K562 (cell line): ENCODE measurements around the gene NR0B2. TPM values are rescaled to one million over a fixed set of nuclear protein-coding genes. Genes with fewer than 3 reads are reported as not detected.

Experiments used
- KAT8 ChIP-seq: fragments of 450-650 bp; IDR thresholded peaks from 2 replicates; pipeline ENCODE4 v1.6.1; 2016; ENCODE audit warnings: low read depth, mild to moderate bottlenecking
- TAL1 ChIP-seq: fragments of 450-650 bp; IDR thresholded peaks from 2 replicates; pipeline ENCODE4 v1.6.1; 2016; ENCODE audit warnings: mild to moderate bottlenecking
- THRAP3 ChIP-seq: fragments of 450-650 bp; IDR thresholded peaks from 2 replicates; pipeline ENCODE4 v1.6.1; 2016; ENCODE audit warnings: mild to moderate bottlenecking, inconsistent platforms, borderline replicate concordance
- XRCC5 ChIP-seq: fragments of 200-400 bp; formaldehyde crosslinking; IDR thresholded peaks from 2 replicates; pipeline ENCODE4 v1.6.1; 2017; ENCODE audit warnings: low read depth, mild to moderate bottlenecking, low read length
- ZKSCAN1 ChIP-seq: fragments of 150-350 bp; IDR thresholded peaks from 2 replicates; pipeline ENCODE4 v1.6.1; 2016; ENCODE audit warnings: low read depth, low read length
- polyA plus RNA-seq, 8 experiments: library from polyadenylated mRNA; depleted of rRNA in 4 of 8; stranded (reverse) in 5 of 8; unstranded in 3 of 8; fragments of >200 nt; fragmentation: Nextera tagmentation in 2 of 8; fragmentation: Illumina TruSeq in 1 of 8; extraction: Ambion mirVana in 2 of 8; extraction: Trizol in 1 of 8; gene quantifications; 2 replicates each; pipeline versions ENCODE4 v1.2.1 to v1.2.3, GENCODE V29; 2011 to 2014; ENCODE audit warnings: inconsistent platforms in 1 of 8, missing spikeins in 1 of 8
- total RNA-seq, 7 experiments: library from RNA; depleted of rRNA in 6 of 7; stranded (reverse); fragments of >200 nt in 6 of 7; fragmentation: Illumina TruSeq in 2 of 7; extraction: Trizol in 2 of 7; gene quantifications; 2 replicates each; pipeline versions ENCODE4 v1.2.1 to v1.2.3, GENCODE V29; 2011 to 2021; ENCODE audit warnings: low replicate concordance in 1 of 7
- TF ChIP-seq, protein P1 (sequence below): fragments of 250-450 bp; sonication (Bioruptor Pico); IDR thresholded peaks from 2 replicates; pipeline ENCODE4 v1.4.0; 2020; ENCODE audit warnings: mild to moderate bottlenecking, moderate library complexity
- TF ChIP-seq, protein P2 (sequence below): sonication (generic); formaldehyde crosslinking; IDR thresholded peaks from 2 replicates; pipeline ENCODE4 v1.8.0; 2022; ENCODE audit warnings: missing genetic modification reagents, mild to moderate bottlenecking, borderline replicate concordance

NR0B2 gene
- total and polyA plus RNA-seq, 9 of the 15 experiments (the other 6 are each of a cell fraction or from before 2014, with no cell fraction given) = not detected

DNA sequence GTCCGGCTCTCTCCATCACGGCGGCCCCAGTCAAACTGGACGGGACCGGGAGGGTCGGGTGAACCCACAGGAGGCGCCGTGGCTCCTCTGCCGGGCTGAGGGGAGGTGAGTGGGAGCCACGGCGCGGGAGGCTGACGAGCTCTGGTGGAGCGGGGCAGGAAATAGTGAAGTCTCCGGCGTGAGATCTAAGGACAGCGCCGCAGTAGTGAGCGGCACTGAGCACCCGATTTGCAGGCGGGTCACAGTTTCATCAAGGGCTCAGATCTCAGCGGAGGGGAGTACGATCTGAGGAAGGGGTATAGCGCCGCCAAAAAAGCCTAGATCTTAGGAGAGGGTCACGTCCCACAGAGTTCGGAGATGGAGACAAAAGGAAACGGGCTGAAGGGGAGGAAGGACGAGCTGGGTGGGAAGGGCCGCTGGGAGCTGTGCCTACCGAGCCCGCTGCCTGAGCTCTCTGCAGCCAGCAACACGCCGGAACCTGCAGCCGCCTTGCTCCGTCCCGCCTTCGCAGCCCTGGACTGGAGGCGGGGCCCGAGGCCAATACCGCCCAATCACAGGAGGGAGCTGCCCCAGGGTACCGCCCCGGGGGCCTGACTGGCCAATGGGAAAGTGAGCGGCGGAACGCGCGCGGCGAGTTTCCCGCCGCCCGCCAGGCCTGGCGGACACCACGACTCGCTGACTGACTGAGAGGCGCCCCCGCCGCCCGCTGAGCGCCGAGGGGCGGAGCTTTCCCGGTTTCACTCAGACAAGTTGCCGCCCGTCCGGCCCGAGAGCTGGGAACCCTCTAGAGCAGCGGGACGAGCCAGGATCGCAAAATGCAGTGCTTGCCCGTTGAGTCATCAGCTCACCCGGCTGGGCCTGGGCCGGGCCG, 48.9 kb downstream of the NR0B2 start (continued):
- TF ChIP-seq, protein P1, sequence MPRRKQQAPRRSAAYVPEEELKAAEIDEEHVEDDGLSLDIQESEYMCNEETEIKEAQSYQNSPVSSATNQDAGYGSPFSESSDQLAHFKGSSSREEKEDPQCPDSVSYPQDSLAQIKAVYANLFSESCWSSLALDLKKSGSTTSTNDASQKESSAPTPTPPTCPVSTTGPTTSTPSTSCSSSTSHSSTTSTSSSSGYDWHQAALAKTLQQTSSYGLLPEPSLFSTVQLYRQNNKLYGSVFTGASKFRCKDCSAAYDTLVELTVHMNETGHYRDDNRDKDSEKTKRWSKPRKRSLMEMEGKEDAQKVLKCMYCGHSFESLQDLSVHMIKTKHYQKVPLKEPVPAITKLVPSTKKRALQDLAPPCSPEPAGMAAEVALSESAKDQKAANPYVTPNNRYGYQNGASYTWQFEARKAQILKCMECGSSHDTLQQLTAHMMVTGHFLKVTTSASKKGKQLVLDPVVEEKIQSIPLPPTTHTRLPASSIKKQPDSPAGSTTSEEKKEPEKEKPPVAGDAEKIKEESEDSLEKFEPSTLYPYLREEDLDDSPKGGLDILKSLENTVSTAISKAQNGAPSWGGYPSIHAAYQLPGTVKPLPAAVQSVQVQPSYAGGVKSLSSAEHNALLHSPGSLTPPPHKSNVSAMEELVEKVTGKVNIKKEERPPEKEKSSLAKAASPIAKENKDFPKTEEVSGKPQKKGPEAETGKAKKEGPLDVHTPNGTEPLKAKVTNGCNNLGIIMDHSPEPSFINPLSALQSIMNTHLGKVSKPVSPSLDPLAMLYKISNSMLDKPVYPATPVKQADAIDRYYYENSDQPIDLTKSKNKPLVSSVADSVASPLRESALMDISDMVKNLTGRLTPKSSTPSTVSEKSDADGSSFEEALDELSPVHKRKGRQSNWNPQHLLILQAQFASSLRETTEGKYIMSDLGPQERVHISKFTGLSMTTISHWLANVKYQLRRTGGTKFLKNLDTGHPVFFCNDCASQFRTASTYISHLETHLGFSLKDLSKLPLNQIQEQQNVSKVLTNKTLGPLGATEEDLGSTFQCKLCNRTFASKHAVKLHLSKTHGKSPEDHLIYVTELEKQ (CRISPR knock-in tag) = no peak
- TF ChIP-seq, protein P2, sequence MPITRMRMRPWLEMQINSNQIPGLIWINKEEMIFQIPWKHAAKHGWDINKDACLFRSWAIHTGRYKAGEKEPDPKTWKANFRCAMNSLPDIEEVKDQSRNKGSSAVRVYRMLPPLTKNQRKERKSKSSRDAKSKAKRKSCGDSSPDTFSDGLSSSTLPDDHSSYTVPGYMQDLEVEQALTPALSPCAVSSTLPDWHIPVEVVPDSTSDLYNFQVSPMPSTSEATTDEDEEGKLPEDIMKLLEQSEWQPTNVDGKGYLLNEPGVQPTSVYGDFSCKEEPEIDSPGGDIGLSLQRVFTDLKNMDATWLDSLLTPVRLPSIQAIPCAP = no peak
- no peak for TF ChIP-seq THRAP3
- TF ChIP-seq KAT8 = no peak
- peak; percentile 43; the same call in 1 of the 2 replicates for TF ChIP-seq ZKSCAN1
- TF ChIP-seq TAL1 = no peak
- TF ChIP-seq XRCC5 = no peak; the same call in 1 of the 2 replicates
- TF ChIP-seq, all 486 proteins: peak for 145
